Loucy (cell line): Measurements from ENCODE around the gene ROGDI.

ENCODE experiments used
- H2AFZ ChIP-seq: fragments of 200-600 bp; sonication (generic); 2 replicates; pipeline ENCODE4 v1.6.0; 2016; ENCODE audit warnings: antibody characterized with exemption, mild to moderate bottlenecking, low read length, moderate library complexity
- H3F3A ChIP-seq: fragments of 200-600 bp; 2 replicates; pipeline ENCODE4 v1.6.0; 2016; ENCODE audit warnings: antibody characterized with exemption, low read depth, mild to moderate bottlenecking
- H3K27me3 ChIP-seq: fragments of 200-600 bp; sonication (generic); 2 replicates; pipeline ENCODE4 v1.6.1; 2014; ENCODE audit warnings: low read length, mild to moderate bottlenecking; ENCODE audit not compliant: insufficient read depth, poor library complexity, severe bottlenecking
- H3K36me3 ChIP-seq: fragments of 200-600 bp; sonication (generic); 2 replicates; pipeline ENCODE4 v1.6.1; 2016; ENCODE audit warnings: low read length; ENCODE audit not compliant: insufficient read depth
- H3K4me1 ChIP-seq: fragments of 200-600 bp; sonication (generic); 2 replicates; pipeline ENCODE4 v1.5.1; 2014; ENCODE audit warnings: low read length, mild to moderate bottlenecking; ENCODE audit not compliant: insufficient read depth, poor library complexity, severe bottlenecking
- H3K4me2 ChIP-seq: fragments of 200-600 bp; sonication (generic); 2 replicates; pipeline ENCODE4 v1.6.0; 2014; ENCODE audit warnings: antibody characterized with exemption, low read length, low read depth, mild to moderate bottlenecking; ENCODE audit not compliant: poor library complexity, severe bottlenecking
- H3K4me3 ChIP-seq: fragments of 200-600 bp; sonication (generic); 2 replicates; pipeline ENCODE4 v1.5.1; 2014; ENCODE audit warnings: low read length, mild to moderate bottlenecking, mixed read lengths; ENCODE audit not compliant: poor library complexity, severe bottlenecking
- H3K79me2 ChIP-seq: fragments of 200-600 bp; sonication (generic); 2 replicates; pipeline ENCODE4 v1.6.1; 2014; ENCODE audit warnings: low read length; ENCODE audit not compliant: insufficient read depth
- H3K9ac ChIP-seq: fragments of 200-600 bp; sonication (generic); 2 replicates; pipeline ENCODE4 v1.6.0; 2014; ENCODE audit warnings: mild to moderate bottlenecking, low read depth, low read length, moderate library complexity; ENCODE audit not compliant: poor library complexity, severe bottlenecking
- H3K9me2 ChIP-seq: fragments of 200-600 bp; sonication (generic); replicated peaks from 2 replicates; pipeline ENCODE4 v1.6.1; 2016; ENCODE audit warnings: low read depth, low read length, mixed read lengths
- H3K9me3 ChIP-seq: fragments of 200-600 bp; sonication (generic); 2 replicates; pipeline ENCODE4 v1.6.1; 2014; ENCODE audit warnings: mild to moderate bottlenecking, antibody characterized with exemption, low read length, low read depth; ENCODE audit not compliant: insufficient read depth
- H4K20me1 ChIP-seq: fragments of 200-600 bp; sonication (generic); 2 replicates; pipeline ENCODE4 v1.6.0; 2014; ENCODE audit warnings: antibody characterized with exemption, low read length, mild to moderate bottlenecking; ENCODE audit not compliant: insufficient read depth, poor library complexity, severe bottlenecking
- CTCF ChIP-seq: fragments of 200-600 bp; sonication (generic); conservative IDR thresholded peaks from 2 replicates; pipeline ENCODE4 v1.5.1; 2014; ENCODE audit warnings: mild to moderate bottlenecking, antibody characterized with exemption, low read length
- EZH2phosphoT487 ChIP-seq: fragments of 200-600 bp; IDR thresholded peaks from 2 replicates; pipeline ENCODE4 v1.6.1; 2018; ENCODE audit warnings: antibody characterized with exemption, mild to moderate bottlenecking, moderate library complexity, borderline replicate concordance

ROGDI gene

DNA sequence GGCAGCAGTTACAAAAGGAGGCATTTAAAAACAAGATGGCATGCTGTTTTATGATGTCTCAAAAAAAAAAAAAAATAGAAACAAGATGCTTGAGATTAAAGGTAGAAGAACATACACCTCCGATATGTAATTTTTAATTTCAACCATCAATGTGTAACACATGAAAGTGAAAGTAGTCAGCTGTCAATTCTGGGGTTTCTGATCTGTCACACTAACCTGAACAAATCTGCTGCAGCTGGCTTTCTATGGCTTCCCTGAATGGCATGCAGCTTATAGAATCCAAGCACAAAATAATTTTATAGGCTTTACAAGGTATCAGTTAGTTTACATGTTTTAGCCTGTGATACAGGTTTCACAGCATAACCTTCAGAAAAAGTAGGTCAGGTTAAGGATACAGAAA, 31.2 kb upstream of the ROGDI start:
- H3K9me3 ChIP-seq: no peaks in the 10 kb centered on the region
- H4K20me1 ChIP-seq: no peaks in the 10 kb centered on the region
- no peak overlapping the region for H3K4me2 ChIP-seq
- TF ChIP-seq CTCF (no peak), EZH2phosphoT487 (no peak)
- H3K27me3 ChIP-seq: no peaks in the 10 kb centered on the region
- H3F3A ChIP-seq: no peaks in the 10 kb centered on the region
- H2AFZ ChIP-seq: no peak overlapping the region
- no peaks in the 10 kb centered on the region for H3K4me1 ChIP-seq
- no peak overlapping the region for H3K9ac ChIP-seq
- no peaks in the 10 kb centered on the region for H3K79me2 ChIP-seq
- peaks cover 37% of the 10 kb centered on the region; the same call in 1 of the 2 replicates for H3K36me3 ChIP-seq
- H3K9me2 ChIP-seq: no peaks in the 10 kb centered on the region
- no peak overlapping the region for H3K4me3 ChIP-seq

- Histone ChIP-seq H3K4me2 (no peak overlapping the region), H3K9me2 (no peaks in the 10 kb centered on the region), H3F3A (no peaks in the 10 kb centered on the region), H3K27me3 (no peaks in the 10 kb centered on the region), H3K9me3 (no peaks in the 10 kb centered on the region), H4K20me1 (no peaks in the 10 kb centered on the region), H3K4me1 (no peaks in the 10 kb centered on the region), H3K79me2 (no peaks in the 10 kb centered on the region), H3K4me3 (no peak overlapping the region), H3K9ac (no peak overlapping the region), H2AFZ (no peak overlapping the region), H3K36me3 (peaks cover 40% of the 10 kb centered on the region; the same call in 1 of the 2 replicates)
- TF ChIP-seq CTCF (no peak), EZH2phosphoT487 (no peak)
Measured at GRCh38 chr16:4832698-4833343, 30.4 kb upstream of the ROGDI start.

- Histone ChIP-seq H3K36me3 (peaks cover 47% of the 10 kb centered on the region; the same call in 1 of the 2 replicates), H3K27me3 (no peaks in the 10 kb centered on the region), H3K9me3 (no peaks in the 10 kb centered on the region), H3K4me3 (no peak overlapping the region), H3K4me1 (no peaks in the 10 kb centered on the region), H3K4me2 (no peak overlapping the region), H3F3A (no peaks in the 10 kb centered on the region), H4K20me1 (no peaks in the 10 kb centered on the region), H2AFZ (no peak overlapping the region), H3K79me2 (no peaks in the 10 kb centered on the region), H3K9me2 (no peaks in the 10 kb centered on the region), H3K9ac (no peak overlapping the region)
- no peak for TF ChIP-seq EZH2phosphoT487
- TF ChIP-seq CTCF: no peak
Measured at GRCh38 chr16:4831616-4832015, 29.2 kb upstream of the ROGDI start.
